ENCODE results near the gene FOXD2.

GRCh38 chr1:47442842-47443529, 5.1 kb downstream of the FOXD2 start:
- TF ChIP-seq CTCF (IDR thresholded peaks at IDR 0.05; ENCODE audit: low read depth, low read length): no peak
- TF ChIP-seq, protein P1, sequence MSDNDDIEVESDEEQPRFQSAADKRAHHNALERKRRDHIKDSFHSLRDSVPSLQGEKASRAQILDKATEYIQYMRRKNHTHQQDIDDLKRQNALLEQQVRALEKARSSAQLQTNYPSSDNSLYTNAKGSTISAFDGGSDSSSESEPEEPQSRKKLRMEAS (IDR thresholded peaks at IDR 0.05; ENCODE audit: low read depth, low read length): no peak

All from NB4 (cell line).